Fibroblast of pulmonary artery (primary cell): ENCODE measurements around the gene SEZ6L.
A peak's percentile ranks its signal among the peaks of the same experiment; 100 is the strongest.

Experiments used
- DNase-seq: peaks from one replicate; pipeline ENCODE4 v3.0.0-alpha.2; 2010; ENCODE audit warnings: low read depth
- H3K4me3 ChIP-seq: replicated peaks from 2 replicates; pipeline ENCODE4 v1.5.1; 2011; ENCODE audit warnings: low read depth, mild to moderate bottlenecking, control low read depth, low read length, moderate library complexity
- CTCF ChIP-seq: IDR thresholded peaks from 2 replicates; pipeline ENCODE4 v1.5.1; 2011; ENCODE audit warnings: mild to moderate bottlenecking, control low read depth, low read length, inconsistent platforms; ENCODE audit errors: missing control alignments

Gene SEZ6L

GRCh38 chr22:26391091-26391490, 221.8 kb downstream of the SEZ6L start:
- no peak for DNase-seq
- no peak overlapping the region for H3K4me3 ChIP-seq
- no peak for TF ChIP-seq CTCF

GRCh38 chr22:26391623-26392022, 222.4 kb downstream of the SEZ6L start:
- TF ChIP-seq CTCF = no peak
- no peak for DNase-seq
- no peak overlapping the region for H3K4me3 ChIP-seq

GRCh38 chr22:26393929-26394328, 224.7 kb downstream of the SEZ6L start:
- no peak for DNase-seq
- H3K4me3 ChIP-seq = no peak overlapping the region
- peak; percentile 10 for TF ChIP-seq CTCF

DNA sequence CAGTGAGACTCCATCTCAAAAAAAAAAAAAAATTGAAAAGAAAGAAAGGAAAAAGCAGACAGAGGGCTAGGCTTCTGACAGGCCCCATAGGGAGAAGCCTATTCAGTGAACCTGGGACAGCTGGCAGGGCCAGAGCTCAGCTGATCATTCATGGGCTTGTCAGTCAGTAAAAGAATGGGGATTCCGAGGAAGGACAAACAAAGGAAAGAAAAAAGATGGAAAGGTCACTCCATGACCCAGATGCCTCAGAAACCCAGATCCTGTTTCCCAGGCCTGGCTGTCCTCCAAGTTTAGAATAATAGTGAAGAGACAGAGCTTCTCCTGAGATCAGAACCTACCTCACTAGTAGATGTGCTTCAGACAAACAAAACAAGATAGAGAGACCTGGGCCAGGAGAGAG, 225.5 kb downstream of the SEZ6L start:
- no peak for DNase-seq
- no peak for TF ChIP-seq CTCF
- H3K4me3 ChIP-seq = no peak overlapping the region

DNA sequence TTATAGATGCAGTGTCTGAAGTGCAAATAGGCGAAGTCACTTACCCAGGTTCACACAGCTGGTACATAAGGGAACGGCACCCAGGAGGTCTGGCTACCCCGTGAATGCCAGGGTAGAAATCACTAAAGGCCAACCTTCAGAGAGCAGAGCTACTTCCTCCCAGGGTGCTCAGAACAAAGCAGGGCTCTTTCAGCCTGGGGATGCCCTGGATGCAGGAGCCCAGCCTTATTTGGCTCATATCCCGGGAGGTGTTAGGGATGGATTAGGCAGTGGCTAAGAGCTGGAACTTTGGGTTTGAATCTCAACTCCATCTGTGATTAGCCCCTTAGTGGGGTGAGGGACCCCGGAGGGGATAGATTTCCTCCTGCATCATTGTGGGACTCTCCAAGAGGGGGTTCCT, 226.7 kb downstream of the SEZ6L start:
- TF ChIP-seq CTCF = no peak

GRCh38 chr22:26398741-26399153, 229.5 kb downstream of the SEZ6L start:
- TF ChIP-seq CTCF = peak; percentile 81
- peak; percentile 86 for DNase-seq
- no peak overlapping the region for H3K4me3 ChIP-seq

More for the DNA sequence above, 226.7 kb downstream of the SEZ6L start:
- H3K4me3 ChIP-seq = no peak overlapping the region
- no peak for DNase-seq

- no peak for TF ChIP-seq CTCF
- H3K4me3 ChIP-seq = no peak overlapping the region
- peak; percentile 23 for DNase-seq
These were observed 230.0 kb downstream of the SEZ6L start for GRCh38 chr22:26399289-26399688.
